Measurements from ENCODE around the gene ARID1B. TPM values are rescaled to one million over a fixed set of nuclear protein-coding genes. Genes with fewer than 3 reads are reported as not detected.

The ARID1B gene
- total and polyA plus RNA-seq, 2 of the 4 experiments (the other 2 are of a cell fraction) = 14.5 to 20.1 TPM

GRCh38 chr6:157163434-157164159 lies 386.4 kb downstream of the ARID1B start:
- no peak overlapping the region for H4K91ac ChIP-seq (ENCODE audit: insufficient read depth, low read depth, low read length)
- ATAC-seq (ENCODE audit: low read depth) (no peak), DNase-seq (no peak)
- H3K36me3 ChIP-seq (ENCODE audit: control insufficient read depth, insufficient read depth, low read length) = peaks cover 18% of the 10 kb centered on the region
- H4K20me1 ChIP-seq (ENCODE audit: insufficient read depth, low read length) = no peaks in the 10 kb centered on the region
- no peak overlapping the region for H2BK120ac ChIP-seq (ENCODE audit: low read depth, low read length)
- no peak overlapping the region for H3K56ac ChIP-seq (ENCODE audit: extremely low read depth, insufficient read depth, low read length)
- H2AK9ac ChIP-seq (replicated peaks; ENCODE audit: low read depth, low read length, poor library complexity) = no peak overlapping the region
- H3K23ac ChIP-seq (ENCODE audit: low read depth, low read length) = no peak overlapping the region
- no peak overlapping the region for H3K9ac ChIP-seq (ENCODE audit: low read depth, low read length)
- H3K4me3 ChIP-seq (ENCODE audit: insufficient read depth, low read depth, low read length) = no peak overlapping the region
- no peak overlapping the region for H2BK20ac ChIP-seq (ENCODE audit: low read depth, low read length)
- H4K5ac ChIP-seq (ENCODE audit: low read depth, low read length) = no peak overlapping the region
- POLR2A ChIA-PET (ENCODE audit: unreplicated experiment) = interaction anchor here (0.6 kb wide), 1 partner anchor 1705 kb away, joined by 3 read pairs; no protein-coding TSS in a partner anchor
- H3K4me1 ChIP-seq (ENCODE audit: control insufficient read depth, insufficient read depth, low read length) = peaks cover 4% of the 10 kb centered on the region; the same call in 1 of the 2 replicates
- no peaks in the 10 kb centered on the region for H3K9me3 ChIP-seq (ENCODE audit: control insufficient read depth, insufficient read depth, low read length)
- no peak overlapping the region for H3K14ac ChIP-seq (replicated peaks; ENCODE audit: low read depth, low read length)
- no peak overlapping the region for H3K27ac ChIP-seq (ENCODE audit: insufficient read depth, low read length)
- no TSS peak for BruUV-seq (replicated peaks)
- H3K18ac ChIP-seq (ENCODE audit: low read depth, low read length) = no peak overlapping the region
- no peak overlapping the region for H4K8ac ChIP-seq (ENCODE audit: low read depth in 2 of 2, low read length in 2 of 2)
- H2AFZ ChIP-seq (replicated peaks; ENCODE audit: low read length, poor library complexity) = no peak overlapping the region
- dilution Hi-C loops (cut with HindIII; ENCODE audit: low sequenced_read_pairs, unreplicated experiment) = no loop called here
- H3K79me1 ChIP-seq (ENCODE audit: low read depth in 1 of 2, low read length in 2 of 2) = peaks cover 3 to 11% of the 10 kb centered on the region in 2 experiments; a peak in 1 of 4 replicates
- H3K9me1 ChIP-seq (ENCODE audit: insufficient read depth, low read length) = peaks cover 5% of the 10 kb centered on the region; the same call in 1 of the 2 replicates
- in situ Hi-C loops (cut with MboI; ENCODE audit: low sequenced_read_pairs) = no loop called here
- H2BK5ac ChIP-seq (ENCODE audit: low read depth, low read length, poor library complexity, severe bottlenecking) = no peak overlapping the region
- H3K4me2 ChIP-seq (ENCODE audit: low read depth, low read length) = no peak overlapping the region
- no peaks in the 10 kb centered on the region for H3K27me3 ChIP-seq (ENCODE audit: control insufficient read depth, insufficient read depth, low read length)
- no peak overlapping the region for H2AK5ac ChIP-seq (ENCODE audit: low read depth, low read length)
- CTCF ChIA-PET = no interaction called here
- no peak overlapping the region for H3K4ac ChIP-seq (ENCODE audit: low read depth, low read length)
- intact Hi-C loops (cut with micrococcal nuclease) = no loop called here
- TF ChIP-seq FOS (IDR thresholded peaks at IDR 0.05; ENCODE audit: low read depth, low read length) = no peak
- no peak for TF ChIP-seq POLR2A (IDR thresholded peaks at IDR 0.05; ENCODE audit: low read depth, low read length)
- TF ChIP-seq MAFK (IDR thresholded peaks at IDR 0.05; ENCODE audit: low read depth, low read length) = no peak
- TF ChIP-seq CEBPB (IDR thresholded peaks at IDR 0.05; ENCODE audit: low read depth, low read length) = no peak
- TF ChIP-seq CTCF (conservative IDR thresholded peaks at IDR 0.05; ENCODE audit: low read depth, low read length) = no peak
- TF ChIP-seq RAD21 (IDR thresholded peaks at IDR 0.05; ENCODE audit: low read length) = no peak
- no peak for TF ChIP-seq MAZ (IDR thresholded peaks at IDR 0.05; ENCODE audit: borderline replicate concordance, low read depth, low read length)
- no peak for TF ChIP-seq BHLHE40 (IDR thresholded peaks at IDR 0.05; ENCODE audit: low read depth, low read length)
- no peak for TF ChIP-seq ELK1 (IDR thresholded peaks at IDR 0.05; ENCODE audit: borderline replicate concordance, low read depth, low read length)
- no peak for TF ChIP-seq USF2 (IDR thresholded peaks at IDR 0.05; ENCODE audit: low read depth, low read length)
- TF ChIP-seq RFX5 (IDR thresholded peaks at IDR 0.05; ENCODE audit: low read depth, low read length) = no peak
- TF ChIP-seq RCOR1 (IDR thresholded peaks at IDR 0.05; ENCODE audit: insufficient replicate concordance, low read length) = no peak
- TF ChIP-seq NFE2L2 (IDR thresholded peaks at IDR 0.05; ENCODE audit: low read depth, low read length) = no peak
- no peak for TF ChIP-seq MXI1 (IDR thresholded peaks at IDR 0.05; ENCODE audit: borderline replicate concordance, low read depth, low read length)
- TF ChIP-seq SMC3 (IDR thresholded peaks at IDR 0.05; ENCODE audit: low read depth, low read length) = no peak
- WGBS, 2 experiments (ENCODE audit: extremely low coverage in 2 of 2, insufficient read length in 1 of 2) = 40% methylated on average over 1 of the region's 4 CpGs; no CpG with 5 or more reads in 1 of the 2 experiments
- H2BK15ac ChIP-seq (ENCODE audit: low read depth, low read length) = no peak overlapping the region

All from IMR-90 (cell line).